HG03108 (cell line): ENCODE results near the gene SYTL4.

Experiments used
- ATAC-seq: cut with Tn5 transposase; IDR thresholded peaks from one replicate; pipeline ENCODE4 v1.9.1; 2021; ENCODE audit warnings: moderate library complexity; ENCODE audit not compliant: unreplicated experiment

SYTL4 gene

DNA sequence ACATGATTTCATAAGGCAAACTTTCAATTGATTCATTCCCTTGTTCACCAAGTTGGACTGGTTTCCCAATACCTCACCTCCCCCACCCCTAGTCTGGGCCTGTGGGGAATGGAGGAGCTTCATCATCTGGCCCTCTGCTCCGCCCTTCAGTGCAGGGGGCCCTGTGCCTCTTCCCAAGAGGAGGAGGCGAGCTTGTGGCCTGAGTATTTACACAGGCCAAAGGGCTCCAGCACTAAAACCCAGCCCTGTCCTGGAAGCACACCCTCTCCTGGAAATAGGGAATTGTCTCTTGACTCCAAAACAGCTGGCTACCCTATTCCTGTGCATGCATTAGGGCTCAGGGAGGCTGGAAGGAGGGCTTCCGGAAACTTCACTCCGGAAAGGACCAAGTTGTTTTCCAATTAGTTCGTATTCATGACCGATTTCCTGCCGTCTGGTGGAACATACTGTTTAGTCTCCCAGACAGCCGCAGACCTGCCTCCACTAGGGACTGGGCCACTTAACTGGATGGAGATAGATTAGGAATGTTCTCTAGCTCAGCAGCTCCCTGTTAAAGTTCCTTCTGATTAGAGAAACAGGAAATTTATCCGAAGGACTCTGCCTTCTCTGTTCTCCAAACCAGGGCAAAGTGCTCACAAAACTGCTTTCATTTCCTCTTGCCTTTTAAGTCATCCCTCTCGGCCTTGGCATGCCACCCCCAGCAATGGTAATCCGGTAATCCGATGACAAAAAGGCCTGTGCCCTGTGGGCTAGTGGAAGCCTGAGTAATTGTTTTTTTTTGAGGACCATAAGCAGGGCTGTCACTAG is 82.2 kb downstream of the SYTL4 start:
- no peak for ATAC-seq

DNA sequence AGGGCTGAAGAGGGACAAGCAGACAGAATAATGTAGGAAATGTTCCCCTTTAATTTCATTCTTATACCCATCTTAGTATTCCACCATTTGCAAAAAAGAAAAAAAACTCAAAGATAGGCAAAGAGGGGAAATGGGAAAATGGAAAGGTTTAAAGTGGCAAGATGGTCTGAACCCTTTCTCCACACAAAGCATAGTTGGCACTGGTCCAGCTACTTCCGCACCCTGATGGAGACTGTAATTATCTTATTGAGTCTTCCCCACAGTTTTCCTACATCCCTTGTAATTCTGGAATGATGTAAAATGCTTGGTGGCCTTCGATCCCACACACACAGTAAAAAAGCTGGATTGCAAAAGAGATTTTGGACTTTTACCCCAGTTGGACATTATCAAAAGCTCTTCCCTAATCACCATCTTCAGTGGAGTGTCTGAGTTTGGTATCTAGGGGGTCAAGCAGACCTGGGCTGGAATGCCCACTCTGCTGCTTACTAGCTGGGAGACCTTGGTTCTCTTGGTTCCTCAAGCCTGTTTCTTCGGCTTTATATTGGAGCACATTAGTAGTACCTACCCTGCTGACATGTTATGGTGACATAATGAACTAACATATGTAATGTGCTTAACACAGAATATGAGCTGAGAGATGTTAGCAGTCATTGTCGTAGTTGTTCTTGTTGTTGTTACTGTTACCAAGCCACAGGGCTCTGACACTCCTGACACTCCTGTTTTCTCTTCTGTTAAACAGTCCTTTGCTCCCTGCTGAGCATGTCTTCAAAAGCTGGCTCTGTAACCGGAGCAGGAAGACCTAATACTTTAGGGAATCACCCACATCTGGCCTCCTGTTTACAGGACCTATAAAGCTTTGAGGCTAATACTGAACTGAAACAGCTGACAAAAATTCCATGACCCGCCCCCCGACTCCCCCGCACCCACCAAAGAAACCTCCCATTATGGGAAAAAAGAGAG is 83.2 kb downstream of the SYTL4 start:
- ATAC-seq, result no peak

DNA sequence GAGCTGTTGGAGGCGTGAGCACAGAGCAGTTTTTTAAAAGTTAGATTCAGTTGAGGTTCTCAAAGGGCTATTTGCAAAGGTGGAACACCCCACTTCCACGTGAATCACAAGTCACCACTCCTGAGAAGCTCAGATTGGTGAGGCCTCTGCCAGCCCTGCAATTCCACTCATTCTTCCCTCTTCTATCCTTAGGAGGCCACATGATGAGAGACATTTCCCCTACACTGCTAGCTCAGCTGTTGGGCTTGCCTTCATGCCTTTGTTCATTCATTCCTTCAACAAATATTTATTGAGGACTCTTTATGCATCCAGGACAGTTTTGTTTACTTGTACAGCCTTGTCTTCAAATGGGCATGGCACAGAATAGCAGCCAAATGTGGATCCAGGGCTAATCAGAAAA is 84.2 kb downstream of the SYTL4 start:
- no peak for ATAC-seq

DNA sequence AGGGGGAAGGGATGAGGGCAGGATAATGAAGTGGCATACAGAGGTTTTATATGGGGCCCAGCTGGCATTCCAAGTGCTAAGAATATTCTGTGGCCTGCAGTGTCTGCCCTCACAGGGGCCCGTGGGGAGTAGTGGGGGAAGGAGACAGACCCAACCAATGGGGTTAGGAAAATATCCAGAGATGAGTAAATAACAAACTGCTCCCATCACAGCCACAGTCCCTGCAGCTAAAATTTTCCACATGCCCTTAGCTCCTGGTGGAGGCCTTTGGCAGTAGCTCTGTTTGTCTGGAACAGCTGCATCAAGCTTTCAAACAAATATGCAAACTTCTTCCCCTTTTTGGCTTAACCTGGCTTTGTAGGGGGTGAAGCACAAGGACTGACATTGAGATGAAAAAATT is 84.8 kb downstream of the SYTL4 start:
- ATAC-seq, result no peak

DNA sequence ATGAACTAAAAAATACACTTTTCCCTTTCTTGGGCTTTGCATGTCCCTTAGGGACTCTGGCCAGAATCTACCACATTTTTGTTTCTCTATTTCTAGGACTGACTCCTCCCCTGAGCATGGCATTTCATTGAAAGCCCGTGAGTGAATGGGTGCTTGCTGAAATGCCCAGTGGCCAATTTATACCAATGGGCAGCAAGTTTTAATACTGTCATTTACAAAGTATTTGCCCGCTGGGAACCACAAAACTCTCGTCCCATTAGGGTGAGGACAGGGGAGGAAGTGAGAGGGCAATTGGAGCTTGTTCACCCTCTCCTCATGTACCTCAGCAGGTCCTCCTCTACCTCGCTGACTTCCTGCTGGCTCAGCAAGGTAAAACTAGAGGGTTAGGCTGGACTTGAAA is 86.8 kb downstream of the SYTL4 start:
- no peak for ATAC-seq

DNA sequence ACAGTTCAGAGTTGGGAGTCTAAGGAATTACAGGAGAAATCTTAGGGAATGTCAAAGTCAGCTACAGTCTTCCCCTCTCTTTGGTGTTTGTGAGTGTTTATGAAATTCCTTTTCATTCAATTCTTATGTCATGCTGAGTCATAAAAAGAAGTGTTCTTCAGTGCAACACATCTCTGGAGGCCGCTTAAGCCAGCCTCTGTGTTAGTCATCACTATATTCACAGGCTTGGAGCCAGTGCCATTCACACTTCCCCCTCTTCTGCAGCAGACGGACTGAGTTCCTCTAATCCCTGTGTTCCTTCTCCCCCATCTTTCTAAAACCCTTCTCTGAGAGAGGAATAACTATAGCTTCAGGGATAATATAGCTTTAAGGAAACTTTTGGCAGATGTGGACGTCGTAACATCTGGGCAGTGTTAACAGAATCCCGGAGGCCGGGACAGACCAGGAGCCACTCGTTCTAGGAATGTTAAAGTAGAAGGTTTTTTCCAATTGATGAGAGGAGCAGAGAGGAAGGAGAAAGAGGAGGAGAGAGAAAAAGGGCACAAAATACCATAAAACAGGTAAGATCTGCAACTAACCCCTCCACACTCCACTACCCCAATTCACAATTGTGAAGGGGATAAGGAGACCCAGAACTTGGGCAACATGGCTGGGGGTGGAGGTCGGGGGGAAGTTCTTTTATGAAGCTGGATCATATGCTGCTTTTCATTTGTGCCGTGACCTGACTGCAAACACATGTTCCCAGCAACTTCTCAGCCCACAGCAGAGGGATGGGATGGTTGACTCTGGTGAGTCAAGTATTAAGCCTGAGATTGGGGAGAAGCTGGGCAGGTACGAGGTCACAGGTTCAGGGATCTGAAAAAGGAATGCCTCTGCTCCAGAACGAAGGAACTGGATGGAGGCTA is 87.7 kb downstream of the SYTL4 start, which contains the start of gene SRPX2:
TSS of gene SRPX2 (plus strand) at position 244 of the 905 bp plus-strand sequence. CDS start 2,124 bp downstream, outside the sequence.
- no peak for ATAC-seq

DNA sequence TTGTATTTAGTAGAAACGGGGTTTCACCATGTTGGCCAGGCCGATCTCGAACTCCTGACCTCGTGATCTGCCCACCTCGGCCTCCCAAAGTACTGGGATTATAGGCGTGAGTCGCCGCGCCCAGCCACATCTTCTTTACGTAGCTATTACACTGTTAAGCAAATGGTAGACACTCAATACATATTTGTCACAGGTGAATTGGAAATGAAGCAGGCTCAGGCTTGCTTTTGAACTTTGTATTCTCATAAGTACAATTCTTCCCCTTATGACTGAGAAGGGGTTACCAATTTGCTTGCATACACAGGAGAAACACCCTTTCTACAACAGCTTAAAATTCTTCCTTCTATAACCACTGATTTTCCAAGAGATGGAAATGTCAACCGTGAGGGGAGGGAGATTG is 88.7 kb downstream of the SYTL4 start:
- no peak for ATAC-seq

DNA sequence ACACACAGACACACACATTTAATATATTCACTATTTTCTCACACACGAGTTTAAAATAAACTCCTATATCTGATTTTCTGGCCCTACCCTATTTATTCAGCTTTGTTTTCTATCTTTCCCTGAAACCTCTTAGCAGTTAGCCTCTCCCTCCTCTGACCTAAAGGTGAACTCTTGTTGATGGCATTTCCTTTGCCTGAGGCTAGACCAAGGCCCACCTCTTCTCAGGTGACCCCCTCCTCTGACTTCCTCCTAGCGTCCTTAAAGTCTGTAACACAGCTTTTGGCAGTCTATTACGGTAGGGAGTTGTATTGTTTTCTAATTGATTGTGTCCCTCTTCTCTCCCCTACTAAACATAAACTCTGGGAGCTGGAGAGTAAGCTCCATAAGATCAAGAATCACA is 89.6 kb downstream of the SYTL4 start:
- ATAC-seq, result no peak

DNA sequence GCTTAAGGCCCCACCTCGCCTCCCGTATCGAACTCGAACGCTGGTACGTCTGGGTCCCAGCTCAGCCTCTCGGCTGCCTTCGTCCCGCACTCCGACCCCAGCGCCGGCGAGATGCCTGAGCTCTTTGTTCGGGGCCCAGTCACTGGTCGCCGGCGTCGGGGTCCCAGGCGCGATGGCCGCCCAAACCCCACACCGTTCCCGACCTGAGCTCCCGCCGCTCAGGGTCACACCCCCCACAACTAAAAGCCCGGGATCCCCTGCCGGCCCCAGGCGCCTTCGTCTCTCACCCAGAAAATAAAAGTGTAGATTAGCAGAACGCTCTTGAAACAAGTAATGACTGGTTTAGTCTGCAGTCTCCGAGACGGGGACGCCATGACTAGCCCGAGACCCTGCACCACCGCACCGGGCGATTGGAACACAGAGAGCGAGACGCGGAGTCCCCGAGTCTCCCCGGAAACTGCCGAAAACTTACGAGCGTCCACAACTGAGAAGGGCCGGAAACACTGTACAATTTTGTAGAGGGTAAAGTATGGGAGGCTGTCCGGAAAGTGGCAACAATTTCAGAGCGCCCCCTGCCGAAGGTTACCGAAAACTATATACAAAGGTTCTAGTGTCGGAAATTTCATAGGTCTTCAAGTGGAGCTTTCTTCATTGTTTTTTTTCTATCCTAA is 95.5 kb downstream of the SYTL4 start, which contains the start of gene TSPAN6:
TSS of gene TSPAN6 (minus strand) at position 486 of the 671 bp plus-strand sequence. CDS start at position 374, 112 bp downstream.
- peak; percentile 82 for ATAC-seq

DNA sequence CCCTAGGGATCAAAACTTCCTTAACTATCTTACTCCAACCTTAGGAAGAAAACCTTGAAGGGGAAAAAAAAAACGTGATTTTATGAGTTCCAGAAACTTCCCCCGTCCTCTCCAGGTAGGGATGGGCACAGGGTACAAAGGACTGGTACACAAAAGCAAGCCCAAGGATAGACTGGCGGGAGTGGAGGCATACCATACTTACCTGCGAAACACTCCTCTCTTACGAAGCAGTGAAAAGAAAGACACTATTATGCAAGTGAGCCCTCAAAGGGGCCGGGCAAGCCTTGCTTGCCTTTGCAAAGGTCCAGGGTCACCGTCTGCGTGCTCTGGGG is 96.0 kb downstream of the SYTL4 start:
- no peak for ATAC-seq

DNA sequence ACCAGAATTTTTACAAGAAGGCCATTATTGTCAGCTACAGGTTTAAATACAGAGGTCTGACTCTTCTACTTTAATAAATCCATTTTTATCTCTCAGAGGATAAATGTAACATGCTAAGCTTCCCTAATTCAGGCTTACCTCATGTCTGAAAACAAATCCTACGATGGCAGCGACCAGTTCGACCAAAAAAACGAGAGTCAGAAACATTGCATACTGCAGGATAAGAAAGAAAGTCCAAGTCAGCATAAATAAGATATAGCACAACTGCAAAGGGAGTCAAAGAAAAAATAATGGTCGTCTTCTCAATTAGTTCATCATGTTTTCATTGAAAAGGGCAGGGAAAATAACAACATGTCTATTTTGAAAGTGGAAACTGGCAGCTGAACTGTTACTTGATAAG is 96.9 kb downstream of the SYTL4 start:
- no peak for ATAC-seq

DNA sequence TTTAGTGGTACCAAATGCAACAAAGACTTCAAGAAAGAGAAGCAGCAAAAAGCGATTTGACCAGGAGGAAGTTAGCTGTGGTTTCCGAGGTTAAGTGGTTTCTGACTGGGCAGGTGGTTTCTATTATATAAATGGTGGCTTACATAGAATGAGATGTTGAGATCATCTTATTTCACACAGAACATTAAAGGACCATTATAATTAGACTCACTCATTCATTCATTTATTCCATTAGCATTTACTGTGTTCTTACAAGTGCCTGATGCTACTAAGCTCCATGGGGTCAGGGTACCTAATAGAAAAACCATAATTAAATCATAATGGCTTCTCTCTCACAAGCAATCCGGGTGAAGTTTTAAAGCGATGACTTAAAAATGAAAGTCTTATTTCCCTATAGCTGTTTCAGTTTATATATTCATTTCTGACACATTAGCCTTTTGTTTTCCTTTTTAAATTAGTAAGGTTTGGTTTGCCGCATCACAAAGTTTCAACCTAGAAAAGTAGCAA is 105.9 kb downstream of the SYTL4 start:
- peak; percentile 80 for ATAC-seq
